WI38 (cell line): ENCODE results near the gene CFD.

ENCODE experiments used
- H3K4me3 ChIP-seq: 2 replicates; pipeline ENCODE4 v1.5.1; 2011; ENCODE audit warnings: low read depth, mild to moderate bottlenecking, control low read depth, low read length
- TF ChIP-seq, protein P1 (sequence below): IDR thresholded peaks from 2 replicates; pipeline ENCODE4 v1.5.1; 2012; ENCODE audit warnings: low read depth, mild to moderate bottlenecking, control low read depth, low read length

The CFD gene

GRCh38 chr19:867855-868457 is 8.5 kb downstream of the CFD start:
- TF ChIP-seq, protein P1, sequence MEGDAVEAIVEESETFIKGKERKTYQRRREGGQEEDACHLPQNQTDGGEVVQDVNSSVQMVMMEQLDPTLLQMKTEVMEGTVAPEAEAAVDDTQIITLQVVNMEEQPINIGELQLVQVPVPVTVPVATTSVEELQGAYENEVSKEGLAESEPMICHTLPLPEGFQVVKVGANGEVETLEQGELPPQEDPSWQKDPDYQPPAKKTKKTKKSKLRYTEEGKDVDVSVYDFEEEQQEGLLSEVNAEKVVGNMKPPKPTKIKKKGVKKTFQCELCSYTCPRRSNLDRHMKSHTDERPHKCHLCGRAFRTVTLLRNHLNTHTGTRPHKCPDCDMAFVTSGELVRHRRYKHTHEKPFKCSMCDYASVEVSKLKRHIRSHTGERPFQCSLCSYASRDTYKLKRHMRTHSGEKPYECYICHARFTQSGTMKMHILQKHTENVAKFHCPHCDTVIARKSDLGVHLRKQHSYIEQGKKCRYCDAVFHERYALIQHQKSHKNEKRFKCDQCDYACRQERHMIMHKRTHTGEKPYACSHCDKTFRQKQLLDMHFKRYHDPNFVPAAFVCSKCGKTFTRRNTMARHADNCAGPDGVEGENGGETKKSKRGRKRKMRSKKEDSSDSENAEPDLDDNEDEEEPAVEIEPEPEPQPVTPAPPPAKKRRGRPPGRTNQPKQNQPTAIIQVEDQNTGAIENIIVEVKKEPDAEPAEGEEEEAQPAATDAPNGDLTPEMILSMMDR = no peak
- H3K4me3 ChIP-seq = no peak overlapping the region

GRCh38 chr19:868458-869244 is 9.2 kb downstream of the CFD start:
- no peak overlapping the region for H3K4me3 ChIP-seq
- TF ChIP-seq, protein P1 = no peak

DNA sequence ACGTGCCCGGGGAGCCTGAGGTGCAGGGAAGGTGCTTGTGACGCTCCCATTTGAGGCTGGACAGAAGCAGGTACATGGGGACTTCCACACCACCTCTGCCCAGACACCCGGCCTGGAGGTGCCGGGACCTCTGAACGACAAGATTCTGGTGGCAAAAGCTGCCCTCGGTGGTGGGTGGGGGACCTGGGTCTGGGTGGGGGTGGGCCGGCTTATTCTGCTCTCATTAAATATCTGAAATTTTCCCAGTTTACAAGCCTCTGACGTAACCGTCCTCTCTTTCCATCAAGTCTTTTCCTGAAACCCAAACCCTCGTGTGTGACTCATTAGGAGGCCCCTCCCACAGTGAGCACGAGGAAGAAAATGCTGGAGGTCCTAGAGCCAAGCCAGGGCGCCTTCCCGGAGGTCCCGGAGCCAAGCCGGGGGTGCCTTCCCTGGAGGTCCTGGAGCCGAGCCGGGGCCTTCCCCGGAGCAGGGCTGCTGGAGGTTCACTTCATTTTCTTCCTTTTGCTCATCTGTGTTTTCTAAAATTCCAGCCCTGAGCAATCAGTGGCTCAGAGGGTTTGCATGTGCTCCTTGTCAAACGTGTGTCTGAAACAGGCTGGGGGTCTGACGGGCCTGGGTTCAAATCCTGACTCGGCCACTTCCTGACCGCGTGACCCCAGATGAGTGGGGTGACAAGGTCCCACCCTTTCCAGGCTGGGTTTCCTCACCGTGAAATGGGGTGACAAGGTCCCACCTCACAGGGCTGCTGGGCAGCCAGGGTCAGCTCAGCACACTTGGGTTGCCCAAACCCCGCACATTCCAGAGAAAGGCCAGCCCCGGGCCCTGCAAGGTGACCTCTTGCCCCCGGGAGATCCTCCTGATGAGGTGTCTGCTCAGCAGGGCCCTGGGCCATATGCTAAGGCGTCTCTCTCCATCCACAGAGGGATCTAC is 10.0 kb downstream of the CFD start:
- TF ChIP-seq, protein P1 = no peak
- H3K4me3 ChIP-seq = no peak overlapping the region

GRCh38 chr19:870314-870713 is 10.8 kb downstream of the CFD start:
- TF ChIP-seq, protein P1 = no peak
- no peak overlapping the region for H3K4me3 ChIP-seq

DNA sequence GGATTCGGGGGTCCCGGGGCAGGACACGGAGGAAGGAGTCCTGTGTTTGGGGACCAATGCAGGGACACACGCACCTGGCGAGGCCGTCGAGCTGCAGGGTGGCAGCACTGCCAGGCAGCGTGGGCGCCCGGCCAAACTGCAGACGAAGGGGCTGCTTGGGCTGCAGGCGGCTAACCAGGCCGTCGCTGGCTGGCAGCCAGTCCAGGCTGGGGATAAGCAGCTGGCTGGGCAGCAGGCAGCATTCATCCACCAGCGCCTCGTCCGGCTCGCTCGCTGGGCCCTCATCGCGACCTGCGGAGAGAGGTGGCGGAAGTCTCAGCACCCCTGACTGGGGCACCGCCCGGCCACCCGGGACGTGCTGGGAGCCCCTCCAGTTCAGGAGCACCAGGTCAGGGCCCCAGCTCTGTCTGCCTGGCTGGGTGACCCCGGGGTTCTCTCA is 11.5 kb downstream of the CFD start:
- TF ChIP-seq, protein P1 = no peak
- no peak overlapping the region for H3K4me3 ChIP-seq

DNA sequence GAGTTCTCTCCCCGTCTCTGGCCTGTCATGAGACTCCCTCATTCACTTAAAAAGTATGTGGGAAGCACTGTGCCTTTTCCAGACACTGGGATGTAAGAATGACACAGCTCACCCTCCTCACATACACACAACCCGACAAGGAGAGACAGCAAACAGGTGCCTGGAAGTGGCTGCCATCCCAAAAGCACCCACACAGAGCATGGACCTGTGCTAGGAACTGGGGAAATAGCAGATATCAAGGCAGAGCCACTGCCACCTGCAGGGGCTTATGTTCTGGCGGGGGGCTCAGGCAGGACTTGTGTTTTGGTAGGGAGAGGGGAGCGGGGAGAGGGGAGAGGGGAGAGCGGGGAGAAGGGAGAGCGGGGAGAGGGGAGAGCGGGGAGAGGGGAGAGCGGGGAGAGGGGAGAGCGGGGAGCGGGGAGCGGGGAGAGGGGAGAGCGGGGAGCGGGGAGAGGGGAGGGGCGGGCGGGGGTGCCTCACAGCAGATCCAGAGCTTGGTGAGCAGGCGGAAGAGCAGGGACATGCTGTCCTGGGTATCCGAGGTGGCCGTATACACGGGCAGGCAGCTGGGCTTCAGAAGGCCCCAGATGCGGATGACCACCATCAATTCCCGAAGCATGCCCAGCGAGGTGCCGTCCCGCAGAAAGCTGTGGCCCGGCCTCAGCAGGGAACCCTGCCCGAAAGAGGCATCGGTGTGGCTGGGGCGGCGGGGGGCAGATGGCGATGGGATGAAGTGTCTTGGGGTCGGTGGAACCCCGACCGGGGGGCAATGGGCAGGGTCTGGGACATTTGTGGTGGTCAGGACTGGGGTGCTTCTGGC is 12.2 kb downstream of the CFD start:
- no peak overlapping the region for H3K4me3 ChIP-seq
- TF ChIP-seq, protein P1 = no peak
